HG03108 (cell line): ENCODE measurements around the gene SAT2.
"Not testable (repeated sequence)": the region's sequence is repeated elsewhere in the genome, so short reads cannot be mapped to it uniquely, and the experiment has no call there.

Experiments used
- ATAC-seq: cut with Tn5 transposase; IDR thresholded peaks from one replicate; pipeline ENCODE4 v1.9.1; 2021; ENCODE audit warnings: moderate library complexity; ENCODE audit not compliant: unreplicated experiment

Gene SAT2

GRCh38 chr17:7627250-7628121 is at the start of gene SAT2:
Gene SAT2 (minus strand): TSS chr17:7627821. CDS start chr17:7627635, 186 bp downstream.
- ATAC-seq = peak; percentile 73

- no peak for ATAC-seq
These were observed 48.9 kb upstream of the SAT2 start for GRCh38 chr17:7676533-7676932.

GRCh38 chr17:7674934-7675333 is 47.3 kb upstream of the SAT2 start:
- no peak for ATAC-seq

- ATAC-seq = no peak
These were observed 45.6 kb upstream of the SAT2 start for GRCh38 chr17:7673239-7673638.

- no peak for ATAC-seq
These were observed 40.9 kb upstream of the SAT2 start for GRCh38 chr17:7668482-7668881.

GRCh38 chr17:7667656-7668406 is 40.2 kb upstream of the SAT2 start:
- no peak for ATAC-seq

GRCh38 chr17:7656958-7657609 is 29.5 kb upstream of the SAT2 start:
- ATAC-seq = no peak

- ATAC-seq = no peak
These were observed 27.9 kb upstream of the SAT2 start for GRCh38 chr17:7655541-7655840.

GRCh38 chr17:7654832-7655540 is 27.4 kb upstream of the SAT2 start:
- no peak for ATAC-seq

- ATAC-seq = no peak
These were observed 25.1 kb upstream of the SAT2 start for GRCh38 chr17:7652388-7653356.

GRCh38 chr17:7651665-7652387 is 24.2 kb upstream of the SAT2 start:
- no peak for ATAC-seq

GRCh38 chr17:7651097-7651664 is 23.6 kb upstream of the SAT2 start:
- no peak for ATAC-seq

- ATAC-seq = no peak
These were observed 23.0 kb upstream of the SAT2 start, which contains the start of gene ATP1B2 for GRCh38 chr17:7650509-7651096. Gene ATP1B2 (plus strand): TSS chr17:7650926. CDS start chr17:7651519, 593 bp downstream.

GRCh38 chr17:7647018-7647417 is 19.4 kb upstream of the SAT2 start:
- ATAC-seq = no peak

GRCh38 chr17:7646457-7646856 is 18.8 kb upstream of the SAT2 start:
- ATAC-seq = no peak

GRCh38 chr17:7644775-7645174 is 17.2 kb upstream of the SAT2 start:
- ATAC-seq = no peak

- ATAC-seq = not testable (repeated sequence)
These were observed 14.0 kb upstream of the SAT2 start for GRCh38 chr17:7641635-7642034.

- no peak for ATAC-seq
These were observed 13.2 kb upstream of the SAT2 start for GRCh38 chr17:7640783-7641182.
